ENCODE measurements around the gene OR5AL1. TPM values are rescaled to one million over a fixed set of nuclear protein-coding genes. Genes with fewer than 3 reads are reported as not detected.
"Not testable (repeated sequence)": the region's sequence is repeated elsewhere in the genome, so short reads cannot be mapped to it uniquely, and the experiment has no call there.

Gene OR5AL1
- total and polyA plus RNA-seq, 4 donors, result not detected

- H3K9me3 ChIP-seq (ENCODE audit: control insufficient read depth in 4 of 4, low read length in 3 of 4), result no peaks in the 10 kb centered on the region
- TF ChIP-seq NR2F2 (IDR thresholded peaks at IDR 0.05), result no peak
- no peaks in the 10 kb centered on the region for H3K27me3 ChIP-seq (ENCODE audit: control insufficient read depth in 4 of 4, insufficient read depth in 4 of 4, low read length in 3 of 4)
- H3K4me3 ChIP-seq (ENCODE audit: low read depth in 1 of 3, low read length in 3 of 3), result no peak overlapping the region
- no peaks in the 10 kb centered on the region for H3K4me1 ChIP-seq (ENCODE audit: control insufficient read depth in 4 of 4, insufficient read depth in 4 of 4, low read length in 3 of 4)
- no peak for DNase-seq (ENCODE audit: low spot score)
- WGBS, result 40% methylated on average over 3 of the region's 3 CpGs
- no peaks in the 10 kb centered on the region for H3K36me3 ChIP-seq (ENCODE audit: control insufficient read depth in 4 of 4, insufficient read depth in 3 of 4, low read depth in 1 of 4, low read length in 3 of 4)
- H3K9ac ChIP-seq (ENCODE audit: low read depth in 1 of 2, low read length in 2 of 2), result no peak overlapping the region
- H3K27ac ChIP-seq (ENCODE audit: low read depth in 1 of 2, low read length in 2 of 2), result no peak overlapping the region
Measured at GRCh38 chr11:56396047-56396446, 16.4 kb upstream of the OR5AL1 start.

- not testable (repeated sequence) for H3K9me3 ChIP-seq (ENCODE audit: control insufficient read depth in 4 of 4, low read length in 3 of 4); H3K4me3 ChIP-seq (ENCODE audit: low read depth in 1 of 3, low read length in 3 of 3); H3K4me1 ChIP-seq (ENCODE audit: control insufficient read depth in 4 of 4, insufficient read depth in 4 of 4, low read length in 3 of 4); H3K36me3 ChIP-seq (ENCODE audit: control insufficient read depth in 4 of 4, insufficient read depth in 3 of 4, low read depth in 1 of 4, low read length in 3 of 4); H3K27ac ChIP-seq (ENCODE audit: low read depth in 1 of 2, low read length in 2 of 2); H3K9ac ChIP-seq (ENCODE audit: low read depth in 1 of 2, low read length in 2 of 2); H3K27me3 ChIP-seq (ENCODE audit: control insufficient read depth in 4 of 4, insufficient read depth in 4 of 4, low read length in 3 of 4); DNase-seq (ENCODE audit: low spot score)
- 85% methylated on average over 27 of the region's 27 CpGs for WGBS
Measured at GRCh38 chr11:56401858-56402461, 10.5 kb upstream of the OR5AL1 start.

GRCh38 chr11:56404393-56404792 lies 8.1 kb upstream of the OR5AL1 start:
- no peaks in the 10 kb centered on the region for H3K36me3 ChIP-seq (ENCODE audit: control insufficient read depth in 4 of 4, insufficient read depth in 3 of 4, low read depth in 1 of 4, low read length in 3 of 4)
- H3K4me3 ChIP-seq (ENCODE audit: low read depth in 1 of 3, low read length in 3 of 3), result no peak overlapping the region
- no peaks in the 10 kb centered on the region for H3K9me3 ChIP-seq (ENCODE audit: control insufficient read depth in 4 of 4, low read length in 3 of 4)
- H3K27ac ChIP-seq (ENCODE audit: low read depth in 1 of 2, low read length in 2 of 2), result no peak overlapping the region
- H3K27me3 ChIP-seq (ENCODE audit: control insufficient read depth in 4 of 4, insufficient read depth in 4 of 4, low read length in 3 of 4), result no peaks in the 10 kb centered on the region
- H3K9ac ChIP-seq (ENCODE audit: low read depth in 1 of 2, low read length in 2 of 2), result no peak overlapping the region
- TF ChIP-seq FOXA2 (IDR thresholded peaks at IDR 0.05) (no peak), HNF4G (IDR thresholded peaks at IDR 0.05) (no peak), TAF1 (conservative IDR thresholded peaks at IDR 0.05) (no peak), SP1 (IDR thresholded peaks at IDR 0.05) (no peak), MAX (IDR thresholded peaks at IDR 0.05) (no peak)
- 72% methylated on average over 2 of the region's 2 CpGs for WGBS
- DNase-seq (ENCODE audit: low spot score), result no peak
- no peaks in the 10 kb centered on the region for H3K4me1 ChIP-seq (ENCODE audit: control insufficient read depth in 4 of 4, insufficient read depth in 4 of 4, low read length in 3 of 4)

- no peak overlapping the region for H3K27ac ChIP-seq (ENCODE audit: low read depth in 1 of 2, low read length in 2 of 2)
- no peak overlapping the region for H3K4me3 ChIP-seq (ENCODE audit: low read depth in 1 of 3, low read length in 3 of 3)
- H3K27me3 ChIP-seq (ENCODE audit: control insufficient read depth in 4 of 4, insufficient read depth in 4 of 4, low read length in 3 of 4), result no peaks in the 10 kb centered on the region
- no peaks in the 10 kb centered on the region for H3K4me1 ChIP-seq (ENCODE audit: control insufficient read depth in 4 of 4, insufficient read depth in 4 of 4, low read length in 3 of 4)
- H3K36me3 ChIP-seq (ENCODE audit: control insufficient read depth in 4 of 4, insufficient read depth in 3 of 4, low read depth in 1 of 4, low read length in 3 of 4), result no peaks in the 10 kb centered on the region
- no peak for TF ChIP-seq JUND (IDR thresholded peaks at IDR 0.05)
- TF ChIP-seq RAD21 (IDR thresholded peaks at IDR 0.05), result no peak
- TF ChIP-seq RXRA (IDR thresholded peaks at IDR 0.05), result no peak
- TF ChIP-seq NR2F2 (IDR thresholded peaks at IDR 0.05), result no peak
- no peak for TF ChIP-seq FOXA1 (IDR thresholded peaks at IDR 0.05)
- no peak for TF ChIP-seq TAF1 (conservative IDR thresholded peaks at IDR 0.05)
- no peak for TF ChIP-seq REST (IDR thresholded peaks at IDR 0.05)
- TF ChIP-seq SP1 (IDR thresholded peaks at IDR 0.05), result no peak
- no peak for TF ChIP-seq ATF3 (IDR thresholded peaks at IDR 0.05)
- no peak for TF ChIP-seq FOXA2 (IDR thresholded peaks at IDR 0.05)
- no peak for TF ChIP-seq MAX (IDR thresholded peaks at IDR 0.05)
- TF ChIP-seq GABPA (IDR thresholded peaks at IDR 0.05 in 1 of 2, conservative IDR thresholded peaks at IDR 0.05 in 1 of 2), result no peak
- no peak for TF ChIP-seq HNF4G (IDR thresholded peaks at IDR 0.05)
- no peak for TF ChIP-seq EGR1 (IDR thresholded peaks at IDR 0.05; ENCODE audit: low read depth in 2 of 2)
- no peak for TF ChIP-seq HNF4A (conservative IDR thresholded peaks at IDR 0.05)
- no peak for TF ChIP-seq CTCF (IDR thresholded peaks at IDR 0.05; ENCODE audit: low read depth, low read length, missing input control)
- TF ChIP-seq YY1 (IDR thresholded peaks at IDR 0.05), result no peak
- no peak overlapping the region for H3K9ac ChIP-seq (ENCODE audit: low read depth in 1 of 2, low read length in 2 of 2)
- H3K9me3 ChIP-seq (ENCODE audit: control insufficient read depth in 4 of 4, low read length in 3 of 4), result peaks cover 0 to 3% (median 0%) of the 10 kb centered on the region in 4 donors
- no peak for DNase-seq (ENCODE audit: low spot score)
Measured at GRCh38 chr11:56410801-56411200, 1.7 kb upstream of the OR5AL1 start.

All from liver (tissue), 9 donors.